Subcutaneous adipose tissue (tissue), 4 donors: Measurements from ENCODE around the gene CSTF3. TPM values are rescaled to one million over a fixed set of nuclear protein-coding genes. Genes with fewer than 3 reads are reported as not detected.

Experiments used
- CTCF ChIP-seq: fragments of 450-650 bp; IDR thresholded peaks from one replicate; pipeline ENCODE4 v1.5.1; 2016; ENCODE audit warnings: low read depth, mild to moderate bottlenecking, control low read depth, antibody characterized with exemption, moderate library complexity
- total RNA-seq, 4 donors: library from RNA; depleted of rRNA; stranded (reverse); fragments of >200 nt; gene quantifications; one replicate each; pipeline ENCODE4 v1.1.0, GENCODE V29; 2016

The CSTF3 gene
- total RNA-seq, 4 donors from 2014 or later, result 10.5 to 20.7 (median 13.4) TPM

GRCh38 chr11:33045551-33046255, 115.6 kb downstream of the CSTF3 start:
- TF ChIP-seq CTCF, result no peak

GRCh38 chr11:33044285-33044756, 117.0 kb downstream of the CSTF3 start:
- TF ChIP-seq CTCF, result no peak

- TF ChIP-seq CTCF, result no peak
Observed at GRCh38 chr11:33043221-33043830, 118.0 kb downstream of the CSTF3 start.

- TF ChIP-seq CTCF, result no peak
Observed at GRCh38 chr11:33040862-33041453, 120.3 kb downstream of the CSTF3 start.

- no peak for TF ChIP-seq CTCF
Observed at GRCh38 chr11:33040033-33040861, 121.0 kb downstream of the CSTF3 start.

GRCh38 chr11:33039274-33040032, 121.8 kb downstream of the CSTF3 start, which contains the start of gene TCP11L1:
Gene TCP11L1, plus strand, starts transcription at chr11:33039572. Its CDS starts 4,202 bp downstream, at chr11:33043774.
- no peak for TF ChIP-seq CTCF
